GM21723 (cell line): ENCODE results near the gene POLR2A.
"Not testable (repeated sequence)": the region's sequence is repeated elsewhere in the genome, so short reads cannot be mapped to it uniquely, and the experiment has no call there.

Experiments
- ATAC-seq: cut with Tn5 transposase; IDR thresholded peaks from one replicate; pipeline ENCODE4 v1.9.1; 2021; ENCODE audit warnings: mild to moderate bottlenecking, moderate library complexity; ENCODE audit not compliant: unreplicated experiment

The POLR2A gene

GRCh38 chr17:7478276-7479212 is 5.6 kb upstream of the POLR2A start:
- no peak for ATAC-seq

DNA sequence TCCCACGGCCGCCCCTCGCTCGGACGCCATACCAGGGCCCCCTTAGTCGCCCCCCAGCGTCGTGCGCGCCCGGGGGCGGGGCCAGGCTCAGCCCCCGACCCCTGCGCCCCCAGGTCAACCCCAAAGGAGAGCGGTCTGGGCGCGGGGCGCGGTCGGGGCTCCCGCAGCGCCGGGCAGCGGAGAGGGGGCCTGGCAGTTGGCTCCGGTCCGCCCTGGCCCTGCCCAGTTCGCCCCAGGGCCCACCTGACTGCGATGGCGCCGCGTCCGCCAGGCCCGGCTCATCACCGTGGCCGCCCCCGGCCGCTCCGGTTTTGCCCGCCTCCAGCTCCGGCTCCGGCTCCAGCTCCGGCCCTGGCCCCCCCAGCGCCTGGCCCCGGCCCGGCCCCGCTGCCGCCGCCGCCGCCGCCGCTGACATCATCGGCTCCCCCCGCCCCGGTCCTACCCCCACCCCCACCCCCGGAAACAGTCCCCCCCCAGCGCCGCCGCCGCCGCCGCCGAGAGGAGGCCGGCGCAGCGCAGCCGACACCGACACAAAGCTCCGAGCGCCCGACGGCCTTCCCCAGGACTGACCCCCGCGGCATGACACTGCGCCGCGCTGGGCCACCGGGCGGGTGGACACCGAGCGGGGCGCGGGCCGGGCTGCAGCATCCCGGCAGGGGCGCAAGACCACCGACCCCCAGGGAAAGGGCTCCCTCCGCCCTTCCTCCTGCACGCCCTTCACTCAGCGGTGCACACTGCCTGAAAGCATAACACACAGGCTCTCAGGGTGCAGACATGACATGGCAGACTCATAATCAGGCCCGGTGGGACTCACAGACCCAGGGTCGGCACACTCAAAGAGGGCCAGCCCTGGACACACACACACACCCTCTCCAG is 4.7 kb upstream of the POLR2A start, which contains the start of gene ZBTB4:
ZBTB4 (minus strand) TSS at position 419 of the 876 bp plus-strand sequence. CDS start 12,830 bp downstream, outside the sequence.
- no peak for ATAC-seq

- no peak for ATAC-seq
Measured at GRCh38 chr17:7480089-7480384, 4.1 kb upstream of the POLR2A start.

DNA sequence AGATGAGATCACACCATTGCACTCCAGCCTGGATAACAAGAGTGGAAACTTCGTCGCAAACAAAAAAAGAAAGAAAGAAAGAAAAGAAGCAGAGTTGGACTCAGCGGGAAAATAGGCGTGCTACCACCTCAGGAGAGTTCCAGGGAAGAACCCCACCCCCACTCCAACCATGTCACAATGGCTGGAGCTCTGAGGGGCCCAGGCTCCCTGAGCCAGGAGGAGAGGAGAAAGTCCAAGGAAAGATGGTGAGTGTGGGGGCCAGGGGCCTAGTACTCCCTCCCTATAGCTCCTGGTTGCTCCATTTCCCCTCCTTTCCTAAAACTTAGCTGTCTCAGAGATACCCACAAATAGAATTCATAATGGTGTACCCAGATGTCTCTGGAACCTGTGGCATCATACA is 2.9 kb upstream of the POLR2A start, which contains the start of gene SLC35G6:
SLC35G6 (plus strand) TSS at position 172 of the 400 bp plus-strand sequence; CDS start at position 243, 71 bp downstream.
- not testable (repeated sequence) for ATAC-seq

GRCh38 chr17:7481842-7482741 is 2.1 kb upstream of the POLR2A start:
- not testable (repeated sequence) for ATAC-seq

DNA sequence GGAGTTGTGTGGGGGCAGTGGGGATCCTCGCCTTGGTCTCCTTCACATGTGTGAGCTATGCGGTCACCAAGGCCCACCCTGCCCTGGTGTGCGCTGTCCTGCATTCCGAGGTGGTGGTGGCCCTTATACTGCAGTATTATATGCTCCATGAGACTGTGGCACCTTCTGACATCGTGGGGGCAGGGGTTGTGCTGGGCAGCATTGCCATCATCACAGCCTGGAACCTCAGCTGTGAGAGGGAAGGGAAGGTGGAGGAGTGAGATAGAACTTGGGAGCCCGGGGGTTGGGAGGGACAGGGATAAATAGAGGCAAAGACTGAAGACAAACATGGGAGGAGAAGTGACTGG is 1.5 kb upstream of the POLR2A start:
- ATAC-seq: not testable (repeated sequence)

- ATAC-seq: peak; percentile 41
Measured at GRCh38 chr17:7483255-7484066, 705 bp upstream of the POLR2A start.

DNA sequence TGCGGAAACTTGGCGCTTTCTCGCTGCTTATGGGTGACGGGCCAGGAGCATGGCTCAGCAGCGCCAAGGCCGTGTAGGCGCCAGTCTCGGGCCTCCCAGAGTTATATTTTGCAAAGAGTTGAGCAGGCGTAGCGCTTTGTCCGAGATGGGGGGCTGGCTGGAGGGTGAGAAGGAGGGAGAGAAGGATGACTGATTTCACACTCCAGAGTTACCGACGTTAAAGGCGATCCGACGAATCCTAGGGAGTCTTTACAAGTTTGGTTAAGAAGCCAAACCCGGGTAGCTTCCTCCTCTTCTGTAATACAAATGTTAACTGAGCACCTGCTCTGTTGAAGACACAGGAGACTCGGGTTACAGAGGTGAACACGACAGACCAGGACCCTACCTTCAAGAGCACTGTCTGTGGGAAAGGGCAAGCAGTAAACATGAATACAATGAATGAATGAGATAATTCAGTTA is 782 bp downstream of the POLR2A start:
- no peak for ATAC-seq

DNA sequence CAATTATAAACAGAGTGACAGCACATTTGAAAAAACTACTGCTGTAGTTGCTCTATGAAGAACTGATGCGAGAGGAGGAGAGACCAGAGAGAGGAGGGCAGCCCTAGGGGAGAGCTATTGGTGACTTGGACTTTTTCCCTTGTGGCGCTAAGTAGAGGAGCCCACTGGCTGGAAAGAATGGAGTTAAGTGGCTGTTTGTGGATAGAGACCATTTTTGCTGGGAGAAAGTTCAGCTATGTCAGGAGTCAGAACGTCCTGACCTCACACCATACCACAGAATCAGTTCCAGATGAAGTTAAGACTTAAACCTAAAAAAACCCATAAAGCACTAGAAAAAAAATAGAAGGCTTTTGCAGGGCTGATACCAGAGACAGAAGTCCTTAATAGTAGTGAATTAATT is 2.0 kb downstream of the POLR2A start:
- ATAC-seq: no peak

GRCh38 chr17:7490144-7490543 is 6.0 kb downstream of the POLR2A start:
- ATAC-seq: no peak

GRCh38 chr17:7491583-7491982 is 7.4 kb downstream of the POLR2A start:
- no peak for ATAC-seq

GRCh38 chr17:7493941-7494340 is 9.8 kb downstream of the POLR2A start:
- ATAC-seq: no peak

DNA sequence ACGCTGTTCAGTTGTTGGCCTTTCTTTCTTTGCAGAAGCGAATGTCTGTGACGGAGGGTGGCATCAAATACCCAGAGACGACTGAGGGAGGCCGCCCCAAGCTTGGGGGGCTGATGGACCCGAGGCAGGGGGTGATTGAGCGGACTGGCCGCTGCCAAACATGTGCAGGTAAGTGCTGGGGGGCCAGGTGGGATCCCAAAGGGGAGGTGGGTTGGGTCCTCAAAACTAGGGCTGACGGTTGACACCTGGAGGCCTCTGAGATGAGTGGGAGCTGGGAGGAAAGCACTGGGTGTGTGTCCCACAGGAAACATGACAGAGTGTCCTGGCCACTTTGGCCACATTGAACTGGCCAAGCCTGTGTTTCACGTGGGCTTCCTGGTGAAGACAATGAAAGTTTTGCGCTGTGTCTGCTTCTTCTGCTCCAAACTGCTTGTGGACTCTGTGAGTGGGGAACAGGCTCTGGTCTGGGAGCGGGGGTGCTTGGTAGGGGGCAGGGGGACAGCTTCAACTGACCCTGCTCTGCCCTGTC is 11.8 kb downstream of the POLR2A start:
- ATAC-seq: no peak

- ATAC-seq: no peak
Measured at GRCh38 chr17:7496470-7497183, 12.5 kb downstream of the POLR2A start.

DNA sequence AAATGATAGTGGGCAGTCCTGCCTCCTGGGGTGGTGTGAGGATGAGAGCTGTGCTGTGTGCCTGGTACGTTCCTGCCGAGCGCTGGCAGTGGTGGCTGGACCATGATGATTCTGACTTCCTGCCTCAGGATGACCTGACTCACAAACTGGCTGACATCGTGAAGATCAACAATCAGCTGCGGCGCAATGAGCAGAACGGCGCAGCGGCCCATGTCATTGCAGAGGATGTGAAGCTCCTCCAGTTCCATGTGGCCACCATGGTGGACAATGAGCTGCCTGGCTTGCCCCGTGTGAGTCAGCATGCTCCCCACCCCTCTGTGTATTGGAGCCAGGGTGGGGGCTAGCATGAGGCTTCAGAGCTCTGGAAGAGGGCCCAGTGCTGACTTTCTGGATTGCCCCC is 13.1 kb downstream of the POLR2A start:
- no peak for ATAC-seq

DNA sequence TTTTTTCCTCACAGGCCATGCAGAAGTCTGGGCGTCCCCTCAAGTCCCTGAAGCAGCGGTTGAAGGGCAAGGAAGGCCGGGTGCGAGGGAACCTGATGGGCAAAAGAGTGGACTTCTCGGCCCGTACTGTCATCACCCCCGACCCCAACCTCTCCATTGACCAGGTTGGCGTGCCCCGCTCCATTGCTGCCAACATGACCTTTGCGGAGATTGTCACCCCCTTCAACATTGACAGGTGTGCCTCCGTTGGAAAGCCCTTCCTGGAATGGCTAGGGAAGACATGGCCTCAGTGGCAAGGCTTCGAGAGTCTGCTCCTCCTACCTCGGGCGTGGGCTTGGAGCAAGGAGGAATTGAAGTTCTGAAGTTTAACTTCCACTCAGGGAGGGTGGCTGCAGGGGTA is 13.5 kb downstream of the POLR2A start:
- ATAC-seq: no peak

- ATAC-seq: no peak
Measured at GRCh38 chr17:7499161-7499560, 15.0 kb downstream of the POLR2A start.

DNA sequence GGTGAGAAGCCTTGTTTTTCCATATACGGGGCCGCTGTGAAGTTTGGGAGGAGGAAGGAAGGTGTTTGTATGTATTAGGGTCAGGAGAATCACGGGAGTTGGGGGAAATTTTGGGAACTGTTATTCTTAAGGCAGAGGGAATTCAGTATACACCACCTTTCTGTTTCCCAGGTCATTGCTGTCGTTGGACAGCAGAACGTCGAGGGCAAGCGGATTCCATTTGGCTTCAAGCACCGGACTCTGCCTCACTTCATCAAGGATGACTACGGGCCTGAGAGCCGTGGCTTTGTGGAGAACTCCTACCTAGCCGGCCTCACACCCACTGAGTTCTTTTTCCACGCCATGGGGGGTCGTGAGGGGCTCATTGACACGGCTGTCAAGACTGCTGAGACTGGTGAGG is 17.6 kb downstream of the POLR2A start:
- ATAC-seq: no peak
